Measurements from ENCODE around the gene RHPN2. TPM values are rescaled to one million over a fixed set of nuclear protein-coding genes. Genes with fewer than 3 reads are reported as not detected.

The RHPN2 gene
- total and polyA plus RNA-seq, 2 experiments from 2014 or later: 15.7 to 29.6 TPM

GRCh38 chr19:33000910-33001309 lies 63.8 kb downstream of the RHPN2 start:
- TF ChIP-seq ZNF331 (CRISPR knock-in tag; IDR thresholded peaks at IDR 0.05; ENCODE audit: low read depth) (no peak), EZH2phosphoT487 (IDR thresholded peaks at IDR 0.05; ENCODE audit: unreplicated experiment) (no peak), ZNF114 (CRISPR knock-in tag; IDR thresholded peaks at IDR 0.05) (no peak), STAT1 (IDR thresholded peaks at IDR 0.05; ENCODE audit: unreplicated experiment) (no peak), NANOG (IDR thresholded peaks at IDR 0.05; ENCODE audit: borderline replicate concordance) (no peak), EZH2 (IDR thresholded peaks at IDR 0.05; ENCODE audit: low read depth, unreplicated experiment) (no peak), CREB1 (CRISPR knock-in tag; IDR thresholded peaks at IDR 0.05; ENCODE audit: low read depth) (no peak), ZNF462 (CRISPR knock-in tag; IDR thresholded peaks at IDR 0.05) (no peak), JUNB (IDR thresholded peaks at IDR 0.05; ENCODE audit: unreplicated experiment) (no peak), POLR2AphosphoS5 (IDR thresholded peaks at IDR 0.05; ENCODE audit: low read depth) (no peak), ETS1 (IDR thresholded peaks at IDR 0.05) (no peak)
- TF ChIP-seq, protein P1, sequence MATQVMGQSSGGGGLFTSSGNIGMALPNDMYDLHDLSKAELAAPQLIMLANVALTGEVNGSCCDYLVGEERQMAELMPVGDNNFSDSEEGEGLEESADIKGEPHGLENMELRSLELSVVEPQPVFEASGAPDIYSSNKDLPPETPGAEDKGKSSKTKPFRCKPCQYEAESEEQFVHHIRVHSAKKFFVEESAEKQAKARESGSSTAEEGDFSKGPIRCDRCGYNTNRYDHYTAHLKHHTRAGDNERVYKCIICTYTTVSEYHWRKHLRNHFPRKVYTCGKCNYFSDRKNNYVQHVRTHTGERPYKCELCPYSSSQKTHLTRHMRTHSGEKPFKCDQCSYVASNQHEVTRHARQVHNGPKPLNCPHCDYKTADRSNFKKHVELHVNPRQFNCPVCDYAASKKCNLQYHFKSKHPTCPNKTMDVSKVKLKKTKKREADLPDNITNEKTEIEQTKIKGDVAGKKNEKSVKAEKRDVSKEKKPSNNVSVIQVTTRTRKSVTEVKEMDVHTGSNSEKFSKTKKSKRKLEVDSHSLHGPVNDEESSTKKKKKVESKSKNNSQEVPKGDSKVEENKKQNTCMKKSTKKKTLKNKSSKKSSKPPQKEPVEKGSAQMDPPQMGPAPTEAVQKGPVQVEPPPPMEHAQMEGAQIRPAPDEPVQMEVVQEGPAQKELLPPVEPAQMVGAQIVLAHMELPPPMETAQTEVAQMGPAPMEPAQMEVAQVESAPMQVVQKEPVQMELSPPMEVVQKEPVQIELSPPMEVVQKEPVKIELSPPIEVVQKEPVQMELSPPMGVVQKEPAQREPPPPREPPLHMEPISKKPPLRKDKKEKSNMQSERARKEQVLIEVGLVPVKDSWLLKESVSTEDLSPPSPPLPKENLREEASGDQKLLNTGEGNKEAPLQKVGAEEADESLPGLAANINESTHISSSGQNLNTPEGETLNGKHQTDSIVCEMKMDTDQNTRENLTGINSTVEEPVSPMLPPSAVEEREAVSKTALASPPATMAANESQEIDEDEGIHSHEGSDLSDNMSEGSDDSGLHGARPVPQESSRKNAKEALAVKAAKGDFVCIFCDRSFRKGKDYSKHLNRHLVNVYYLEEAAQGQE (IDR thresholded peaks at IDR 0.05; ENCODE audit: unreplicated experiment): no peak
- TF ChIP-seq, protein P2, sequence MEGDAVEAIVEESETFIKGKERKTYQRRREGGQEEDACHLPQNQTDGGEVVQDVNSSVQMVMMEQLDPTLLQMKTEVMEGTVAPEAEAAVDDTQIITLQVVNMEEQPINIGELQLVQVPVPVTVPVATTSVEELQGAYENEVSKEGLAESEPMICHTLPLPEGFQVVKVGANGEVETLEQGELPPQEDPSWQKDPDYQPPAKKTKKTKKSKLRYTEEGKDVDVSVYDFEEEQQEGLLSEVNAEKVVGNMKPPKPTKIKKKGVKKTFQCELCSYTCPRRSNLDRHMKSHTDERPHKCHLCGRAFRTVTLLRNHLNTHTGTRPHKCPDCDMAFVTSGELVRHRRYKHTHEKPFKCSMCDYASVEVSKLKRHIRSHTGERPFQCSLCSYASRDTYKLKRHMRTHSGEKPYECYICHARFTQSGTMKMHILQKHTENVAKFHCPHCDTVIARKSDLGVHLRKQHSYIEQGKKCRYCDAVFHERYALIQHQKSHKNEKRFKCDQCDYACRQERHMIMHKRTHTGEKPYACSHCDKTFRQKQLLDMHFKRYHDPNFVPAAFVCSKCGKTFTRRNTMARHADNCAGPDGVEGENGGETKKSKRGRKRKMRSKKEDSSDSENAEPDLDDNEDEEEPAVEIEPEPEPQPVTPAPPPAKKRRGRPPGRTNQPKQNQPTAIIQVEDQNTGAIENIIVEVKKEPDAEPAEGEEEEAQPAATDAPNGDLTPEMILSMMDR (conservative IDR thresholded peaks at IDR 0.05; ENCODE audit: low read depth in 2 of 2): no peak
- H4K20me1 ChIP-seq (replicated peaks; ENCODE audit: insufficient read depth): no peaks in the 10 kb centered on the region
- H3K36me3 ChIP-seq (ENCODE audit: insufficient read depth): no peaks in the 10 kb centered on the region
- H3K4me3 ChIP-seq: no peak overlapping the region
- no peaks in the 10 kb centered on the region for H3K79me2 ChIP-seq (replicated peaks; ENCODE audit: insufficient read depth)
- H3K4me2 ChIP-seq: no peak overlapping the region
- ATAC-seq: no peak
- no peaks in the 10 kb centered on the region for H3F3A ChIP-seq (replicated peaks; ENCODE audit: low read depth)
- peaks cover 8% of the 10 kb centered on the region for H3K27me3 Mint-ChIP-seq (ENCODE audit: insufficient read depth, low read depth, poor library complexity)
- H3K4me1 ChIP-seq (ENCODE audit: insufficient read depth): no peaks in the 10 kb centered on the region
- H2AFZ ChIP-seq: no peak overlapping the region
- no peak overlapping the region for H3K27ac ChIP-seq (ENCODE audit: low read depth)
- no peaks in the 10 kb centered on the region for H3K27me3 ChIP-seq (ENCODE audit: insufficient read depth)
- no peak overlapping the region for H3K4me3 Mint-ChIP-seq
- H3K9me3 Mint-ChIP-seq: no peaks in the 10 kb centered on the region
- H3K9me2 ChIP-seq (ENCODE audit: insufficient read depth): no peaks in the 10 kb centered on the region
- no peak overlapping the region for H3K27ac Mint-ChIP-seq
- H3K36me3 Mint-ChIP-seq (ENCODE audit: low read depth): peaks cover 51% of the 10 kb centered on the region
- H3K4me1 Mint-ChIP-seq: peaks cover 5% of the 10 kb centered on the region
- no peak for DNase-seq (ENCODE audit: low spot score)
